HUDEP-2 (cell line): Measurements from ENCODE around the gene STARD13.

ENCODE experiments used
- DNase-seq, 76 experiments: peaks; one replicate each; lab custom pipeline; 2025; ENCODE audit not compliant: unreplicated experiment in 76 of 76; lab: John Stamatoyannopoulos, UW

The STARD13 gene

DNA sequence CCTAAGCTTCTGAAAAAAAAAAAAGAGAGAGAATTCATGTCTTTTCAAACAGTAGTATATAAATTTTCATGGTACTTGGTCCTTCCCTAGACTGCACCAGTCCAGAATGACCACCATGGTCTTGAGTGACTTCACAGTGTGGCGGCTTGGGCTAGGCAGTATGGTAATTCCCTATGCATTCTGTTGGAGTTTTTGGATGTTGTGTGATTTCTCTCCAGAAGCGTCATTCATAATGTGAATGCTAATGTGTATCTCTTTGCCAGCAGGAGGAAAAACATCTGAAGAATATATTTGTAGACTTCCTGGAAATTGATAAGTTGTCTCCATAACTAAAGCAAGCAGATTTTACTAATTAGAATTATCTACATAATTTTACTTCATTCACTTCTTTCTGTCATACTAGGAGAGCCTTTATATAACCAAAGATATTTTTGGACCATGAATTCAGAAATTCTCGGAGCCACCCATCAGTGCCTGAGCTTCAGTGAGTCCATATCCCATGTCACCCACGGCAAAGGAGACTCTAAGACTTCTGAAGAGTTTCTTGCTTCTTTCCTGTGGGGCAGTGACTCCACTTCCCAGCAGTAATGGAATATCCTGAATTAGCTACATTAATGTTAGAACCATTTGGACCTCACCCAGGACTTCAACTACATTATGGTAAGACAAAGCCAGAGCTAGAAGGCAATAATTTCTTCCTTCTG lies 8.4 kb downstream of the STARD13 start:
- no peak for DNase-seq

DNA sequence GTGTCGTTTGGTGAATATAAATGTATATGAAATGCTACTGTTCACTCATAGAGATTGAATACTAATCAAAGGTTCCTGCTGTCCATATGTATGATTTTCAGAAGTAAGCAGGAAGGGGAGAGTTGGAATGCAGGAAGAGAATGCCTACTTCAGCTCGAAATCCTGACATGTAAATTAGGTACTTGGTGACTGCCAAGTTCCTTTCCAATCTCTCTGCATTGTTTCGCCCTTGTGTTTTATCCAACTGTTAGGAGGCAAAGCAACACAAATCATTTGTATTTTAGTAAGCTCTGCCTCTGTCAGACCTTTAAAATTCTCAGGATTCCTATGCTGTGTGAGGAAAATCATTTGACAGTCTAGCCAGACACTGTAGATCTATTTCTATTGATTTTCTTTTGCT lies 9.0 kb downstream of the STARD13 start:
- no peak for DNase-seq

DNA sequence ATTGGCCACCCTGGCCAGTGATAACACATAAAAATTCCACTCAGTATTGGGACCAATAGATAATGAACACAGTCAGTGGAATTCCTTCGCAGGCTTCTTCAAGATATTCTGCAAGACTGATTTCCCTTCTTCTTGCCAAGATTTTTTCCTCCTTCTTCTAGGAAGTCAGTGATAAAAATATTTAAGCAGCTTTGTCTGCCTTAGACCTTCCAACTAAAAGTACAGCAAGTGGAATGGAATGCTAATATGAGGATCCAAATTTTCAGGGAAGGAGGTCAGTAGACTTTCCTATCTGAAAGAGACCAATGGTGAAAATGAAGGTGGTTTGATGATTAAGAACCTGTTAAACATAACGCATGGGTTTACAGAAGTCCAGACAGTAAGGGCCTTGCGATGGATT lies 9.6 kb downstream of the STARD13 start:
- DNase-seq, result no peak

DNA sequence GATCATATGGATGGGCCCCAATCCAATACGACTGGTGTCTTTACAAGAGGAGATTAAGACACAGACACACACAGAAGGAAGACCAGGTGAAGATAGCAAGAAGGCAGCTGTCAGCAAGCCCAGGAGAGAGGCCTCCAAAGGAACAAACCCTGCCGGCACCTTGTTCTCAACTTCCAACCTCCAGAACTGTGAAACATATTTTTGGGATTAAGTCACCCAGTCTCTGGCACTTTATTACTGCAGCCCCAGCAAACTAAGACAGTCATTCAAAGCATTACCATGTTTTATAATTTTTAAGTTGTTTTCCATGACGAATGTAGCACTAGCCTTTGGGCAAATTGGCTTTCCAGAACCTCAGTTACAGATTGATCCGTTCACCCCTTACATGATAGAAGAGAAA lies 11.3 kb downstream of the STARD13 start:
- DNase-seq, result no peak

DNA sequence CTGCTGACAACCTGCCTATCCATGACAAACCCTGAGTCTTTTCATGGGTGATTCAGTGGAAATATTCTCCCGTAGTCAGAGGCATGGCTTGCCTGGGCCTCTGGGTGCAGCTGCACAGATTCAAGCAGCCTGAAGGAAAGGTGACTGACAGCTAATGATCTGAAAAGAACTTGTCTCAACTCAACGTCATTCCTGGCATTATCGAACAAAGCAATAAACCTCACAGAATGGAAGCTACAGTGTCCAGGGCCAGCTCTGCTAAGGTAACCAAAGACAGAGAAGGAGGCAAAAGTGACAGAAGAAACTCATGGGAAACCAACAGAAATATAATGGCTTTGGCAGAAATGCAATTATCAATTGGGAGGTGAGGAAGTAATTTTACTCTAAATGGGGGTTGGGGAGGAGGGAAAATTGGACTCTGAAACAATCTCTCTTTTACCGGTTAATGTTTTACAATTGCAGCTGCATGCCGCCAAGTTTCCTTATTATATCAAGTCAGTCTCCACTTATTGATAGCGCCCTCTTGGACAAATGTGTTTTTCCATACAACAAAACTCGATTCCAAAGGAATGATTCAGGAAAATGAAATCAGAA lies 12.9 kb downstream of the STARD13 start:
- no peak for DNase-seq

DNA sequence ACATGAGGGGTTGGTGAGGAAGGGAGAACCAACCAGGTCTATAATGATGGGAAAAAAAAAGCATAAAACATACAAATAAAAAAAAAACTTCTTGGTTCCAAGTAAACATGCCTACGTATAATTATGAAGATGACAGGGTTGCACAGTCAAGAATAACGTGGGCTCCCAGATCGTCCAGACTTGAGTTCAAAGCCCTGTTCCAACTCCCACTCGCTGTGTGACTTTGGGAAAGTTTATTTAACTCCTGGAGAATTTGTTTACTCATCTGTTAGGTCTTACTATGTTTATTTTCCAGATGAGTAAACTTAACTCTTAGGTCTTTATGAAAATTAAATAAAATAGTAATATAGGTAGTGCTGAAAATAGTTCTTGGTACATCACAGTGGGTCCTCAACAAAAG lies 13.8 kb downstream of the STARD13 start:
- DNase-seq, result no peak

DNA sequence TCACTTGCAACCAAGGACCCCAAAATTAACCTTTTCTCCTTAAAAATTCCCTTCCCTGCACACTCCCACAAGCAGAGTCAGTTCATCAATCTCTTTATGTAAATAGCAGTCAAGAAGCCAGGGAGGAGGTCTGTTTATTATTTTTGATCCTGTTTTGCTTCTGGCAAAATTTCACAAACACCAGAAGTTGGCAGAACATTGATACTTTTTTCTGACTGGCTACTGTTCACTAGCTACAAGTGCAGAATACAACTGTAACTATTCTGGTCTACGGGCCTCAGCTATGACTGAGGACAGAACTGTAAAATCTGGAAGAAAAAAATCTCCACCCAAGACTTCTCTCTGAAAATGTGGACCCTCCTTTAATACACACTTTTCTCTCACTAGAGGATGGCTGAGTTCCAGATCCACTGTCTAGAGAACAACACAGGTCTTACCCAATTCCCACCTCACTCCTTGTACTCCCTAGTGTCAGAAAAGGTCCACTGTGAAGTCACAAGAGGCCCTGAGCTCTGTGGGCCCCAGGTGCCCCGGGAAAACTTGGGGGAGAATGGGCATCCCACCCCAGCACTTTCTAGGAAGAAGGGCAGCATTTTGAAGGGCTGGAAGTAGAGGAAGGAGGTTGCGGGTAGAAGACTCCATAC lies 14.5 kb downstream of the STARD13 start:
- DNase-seq, result no peak

- DNase-seq, result no peak
Measured at GRCh38 chr13:33265607-33266006, 19.9 kb downstream of the STARD13 start.

DNA sequence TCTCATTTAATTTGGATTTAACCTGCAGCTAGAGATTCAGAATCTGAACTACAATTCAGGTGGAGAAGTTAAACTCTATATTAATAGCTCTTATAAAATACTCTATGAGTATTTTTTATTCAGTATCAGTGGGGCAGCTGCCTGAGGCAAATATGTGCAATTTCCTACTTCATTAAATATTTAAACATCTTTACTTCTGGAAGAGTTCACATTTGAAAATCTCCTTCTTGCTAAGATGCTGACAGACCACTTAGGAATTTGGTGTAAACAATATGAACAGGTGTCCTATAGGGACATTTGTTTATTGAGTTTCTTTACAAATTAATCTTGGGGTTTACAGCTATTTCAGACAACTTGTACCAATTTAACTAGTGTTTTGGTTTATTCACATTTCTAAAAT lies 20.4 kb downstream of the STARD13 start:
- DNase-seq, result no peak

DNA sequence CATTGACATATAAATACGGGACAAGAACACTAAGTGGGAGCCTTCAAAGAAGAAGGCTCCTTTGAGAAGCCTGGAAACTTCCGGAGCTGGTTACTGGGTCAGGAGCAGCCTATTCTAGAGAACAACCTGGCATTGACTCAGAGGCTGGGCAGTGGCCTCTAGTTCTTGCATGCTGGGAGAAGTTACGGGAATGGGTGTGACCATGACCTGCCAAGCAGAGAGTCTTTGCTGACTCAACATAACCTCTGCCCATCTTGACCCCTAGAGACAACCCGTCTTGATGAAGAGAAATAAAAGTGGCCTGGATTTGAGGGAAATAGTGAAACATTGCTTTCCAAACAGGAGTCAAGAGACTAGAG lies 21.0 kb downstream of the STARD13 start:
- no peak for DNase-seq

GRCh38 chr13:33263976-33264619 lies 21.5 kb downstream of the STARD13 start:
- no peak for DNase-seq

- no peak for DNase-seq
Measured at GRCh38 chr13:33263484-33263883, 22.1 kb downstream of the STARD13 start.

GRCh38 chr13:33262997-33263396 lies 22.6 kb downstream of the STARD13 start:
- peak in 3 of 76 experiments; percentile 4 to 8 (median 7) for DNase-seq

DNA sequence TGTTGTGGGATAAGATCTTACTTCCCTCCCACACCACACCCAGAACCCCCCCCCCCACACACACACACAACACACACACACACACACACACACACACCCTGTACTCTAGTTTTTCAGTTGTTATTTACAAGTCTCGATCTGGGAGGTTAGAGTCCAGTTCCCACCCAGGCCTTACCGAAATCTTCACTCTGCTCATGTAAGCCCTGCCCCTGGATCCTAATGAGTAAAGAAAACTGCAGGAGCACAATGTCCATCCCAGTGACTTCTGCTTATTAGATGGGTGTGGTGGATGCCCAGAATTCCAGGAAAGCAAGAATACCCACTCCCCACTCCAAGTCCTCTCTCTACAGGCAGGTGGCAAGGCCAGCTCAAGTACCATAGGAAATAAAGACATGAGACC lies 23.0 kb downstream of the STARD13 start:
- no peak for DNase-seq

DNA sequence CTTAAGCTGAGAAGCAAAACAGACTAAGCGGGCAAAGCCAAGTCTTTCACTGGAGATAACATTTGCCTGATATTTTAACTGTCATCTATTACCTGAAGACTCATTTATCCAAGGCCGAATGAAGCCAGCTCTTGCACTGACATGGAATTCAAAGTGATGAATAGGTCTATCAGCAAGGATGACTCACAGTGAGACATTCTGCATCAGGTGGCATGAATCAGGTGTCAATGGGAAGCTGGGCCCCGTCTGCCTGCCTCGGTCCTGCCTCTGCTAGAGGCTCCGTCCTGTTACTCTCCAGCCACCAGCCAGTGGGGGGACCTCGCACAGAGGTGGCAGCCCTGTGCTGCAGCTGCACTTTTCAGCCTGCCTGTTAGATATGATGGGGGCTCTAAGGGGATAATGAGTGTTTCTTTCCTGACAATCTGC lies 23.5 kb downstream of the STARD13 start:
- no peak for DNase-seq

- DNase-seq, result no peak
Measured at GRCh38 chr13:33261387-33262061, 24.0 kb downstream of the STARD13 start.

- DNase-seq, result no peak
Measured at GRCh38 chr13:33260168-33261098, 25.1 kb downstream of the STARD13 start.

DNA sequence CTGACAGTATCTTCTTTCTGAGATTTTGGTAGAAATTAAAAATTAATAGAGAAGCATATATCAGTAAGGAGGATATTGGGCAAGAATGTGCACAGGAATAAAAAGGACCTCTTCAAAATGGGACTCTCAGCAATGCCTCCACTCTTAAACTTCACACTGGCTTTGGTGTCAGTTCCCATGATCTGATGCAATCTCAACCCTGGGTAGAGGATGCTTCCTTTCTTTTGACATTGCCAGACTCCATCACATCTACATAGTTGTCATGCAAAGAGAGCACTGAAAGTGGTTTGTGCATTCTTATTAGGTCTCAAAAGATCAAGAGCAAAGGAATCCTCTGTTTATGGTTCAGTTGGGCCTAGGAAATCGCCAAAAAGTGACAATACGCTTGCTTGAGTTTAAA lies 26.3 kb downstream of the STARD13 start:
- no peak for DNase-seq

GRCh38 chr13:33258808-33259193 lies 26.8 kb downstream of the STARD13 start:
- DNase-seq, result no peak
